Measurements from ENCODE around the gene ATG7. TPM values are rescaled to one million over a fixed set of nuclear protein-coding genes. Genes with fewer than 3 reads are reported as not detected.

ATG7 gene
- total RNA-seq, 1 experiment from 2014 or later = 56.1 TPM

GRCh38 chr3:11275926-11276325, 3.7 kb downstream of the ATG7 start:
- H3K27ac ChIP-seq = no peak overlapping the region

GRCh38 chr3:11276901-11277300, 4.7 kb downstream of the ATG7 start:
- intact Hi-C loops (cut with micrococcal nuclease; ENCODE audit: unreplicated experiment) = no loop called here
- DNase-seq = no peak
- Histone ChIP-seq H3K4me3 (no peak overlapping the region), H3K4me2 (no peak overlapping the region), H4K20me1 (ENCODE audit: insufficient read depth) (no peaks in the 10 kb centered on the region; the same call in 1 of the 2 replicates), H3K79me2 (ENCODE audit: low read depth) (peaks cover 93% of the 10 kb centered on the region), H2AFZ (no peak overlapping the region), H3K36me3 (ENCODE audit: low read depth) (peaks cover 22% of the 10 kb centered on the region), H3F3A (ENCODE audit: insufficient read depth, low read depth) (peaks cover 13% of the 10 kb centered on the region; the same call in 1 of the 2 replicates), H3K9me2 (ENCODE audit: insufficient read depth) (no peaks in the 10 kb centered on the region), H3K4me1 (replicated peaks; ENCODE audit: insufficient read depth) (peaks cover 26% of the 10 kb centered on the region), H3K27me3 (ENCODE audit: insufficient read depth, low read depth) (no peaks in the 10 kb centered on the region), H3K9me3 (ENCODE audit: insufficient read depth, low read depth) (no peaks in the 10 kb centered on the region), H3K27ac (no peak overlapping the region)
- ChIA-PET CTCF (no interaction called here), POLR2A (ENCODE audit: unreplicated experiment) (no interaction called here)
- TF ChIP-seq CTCF (conservative IDR thresholded peaks at IDR 0.05) = no peak
- BruUV-seq (replicated peaks) = no TSS peak

More at GRCh38 chr3:11275926-11276325, 3.7 kb downstream of the ATG7 start:
- POLR2A ChIA-PET (ENCODE audit: unreplicated experiment) = no interaction called here
- Histone ChIP-seq H3K9me2 (ENCODE audit: insufficient read depth) (no peaks in the 10 kb centered on the region), H3F3A (ENCODE audit: insufficient read depth, low read depth) (peaks cover 11% of the 10 kb centered on the region; the same call in 1 of the 2 replicates), H3K27me3 (ENCODE audit: insufficient read depth, low read depth) (no peaks in the 10 kb centered on the region), H3K4me1 (replicated peaks; ENCODE audit: insufficient read depth) (peaks cover 31% of the 10 kb centered on the region), H3K4me2 (0 out of 2 replicates have a peak overlapping the region, but pooled peaks have one; percentile 3), H4K20me1 (ENCODE audit: insufficient read depth) (no peaks in the 10 kb centered on the region; the same call in 1 of the 2 replicates), H3K79me2 (ENCODE audit: low read depth) (peaks cover 86% of the 10 kb centered on the region), H3K9me3 (ENCODE audit: insufficient read depth, low read depth) (no peaks in the 10 kb centered on the region), H3K36me3 (ENCODE audit: low read depth) (peaks cover 15% of the 10 kb centered on the region), H3K4me3 (no peak overlapping the region), H2AFZ (no peak overlapping the region)
- CTCF ChIA-PET = no interaction called here
- intact Hi-C loops (cut with micrococcal nuclease; ENCODE audit: unreplicated experiment) = no loop called here
- no peak for DNase-seq
- BruUV-seq (replicated peaks) = no TSS peak
- no peak for TF ChIP-seq EZH2 (IDR thresholded peaks at IDR 0.05; ENCODE audit: low read depth)
- TF ChIP-seq CTCF (conservative IDR thresholded peaks at IDR 0.05) = no peak

- CTCF ChIA-PET = no interaction called here
Observed at GRCh38 chr3:11282250-11283138, 10.3 kb downstream of the ATG7 start.

More at GRCh38 chr3:11282250-11283138, 10.3 kb downstream of the ATG7 start:
- POLR2A ChIA-PET (ENCODE audit: unreplicated experiment) = interaction anchor here (0.6 kb wide), 1 partner anchor 18 kb away, joined by 3 read pairs; no protein-coding TSS in a partner anchor
- no peaks in the 10 kb centered on the region for H3K27me3 ChIP-seq (ENCODE audit: insufficient read depth, low read depth)
- no peaks in the 10 kb centered on the region for H3K9me3 ChIP-seq (ENCODE audit: insufficient read depth, low read depth)
- TF ChIP-seq CTCF (conservative IDR thresholded peaks at IDR 0.05) (no peak), EZH2 (IDR thresholded peaks at IDR 0.05; ENCODE audit: low read depth) (no peak)
- H3K9me2 ChIP-seq (ENCODE audit: insufficient read depth) = no peaks in the 10 kb centered on the region
- H3K4me2 ChIP-seq = no peak overlapping the region
- peaks cover 27% of the 10 kb centered on the region for H3K36me3 ChIP-seq (ENCODE audit: low read depth)
- peaks cover 33% of the 10 kb centered on the region for H3F3A ChIP-seq (ENCODE audit: insufficient read depth, low read depth)
- no peak overlapping the region for H2AFZ ChIP-seq
- no TSS peak for BruUV-seq (replicated peaks)
- H3K4me1 ChIP-seq (replicated peaks; ENCODE audit: insufficient read depth) = peaks cover 39% of the 10 kb centered on the region
- intact Hi-C loops (cut with micrococcal nuclease; ENCODE audit: unreplicated experiment) = no loop called here
- no peaks in the 10 kb centered on the region for H4K20me1 ChIP-seq (ENCODE audit: insufficient read depth)
- H3K27ac ChIP-seq = no peak overlapping the region
- no peak overlapping the region for H3K4me3 ChIP-seq
- DNase-seq = no peak
- H3K79me2 ChIP-seq (ENCODE audit: low read depth) = peaks cover 93% of the 10 kb centered on the region

Data from PC-9 (cell line).